ENCODE results near the gene CABYR.
"Not testable (repeated sequence)": the region's sequence is repeated elsewhere in the genome, so short reads cannot be mapped to it uniquely, and the experiment has no call there.

The CABYR gene

GRCh38 chr18:24130494-24130893 lies 8.4 kb upstream of the CABYR start:
- DNase-seq = no peak

GRCh38 chr18:24136967-24137373 lies 1.9 kb upstream of the CABYR start:
- DNase-seq = peak; percentile 30

GRCh38 chr18:24138409-24138788 lies 463 bp upstream of the CABYR start:
- no peak for DNase-seq

GRCh38 chr18:24140697-24141096 lies 1.8 kb downstream of the CABYR start:
- no peak for DNase-seq

GRCh38 chr18:24142376-24142775 lies 3.5 kb downstream of the CABYR start:
- DNase-seq = no peak

GRCh38 chr18:24149591-24149990 lies 10.7 kb downstream of the CABYR start:
- not testable (repeated sequence) for DNase-seq

DNA sequence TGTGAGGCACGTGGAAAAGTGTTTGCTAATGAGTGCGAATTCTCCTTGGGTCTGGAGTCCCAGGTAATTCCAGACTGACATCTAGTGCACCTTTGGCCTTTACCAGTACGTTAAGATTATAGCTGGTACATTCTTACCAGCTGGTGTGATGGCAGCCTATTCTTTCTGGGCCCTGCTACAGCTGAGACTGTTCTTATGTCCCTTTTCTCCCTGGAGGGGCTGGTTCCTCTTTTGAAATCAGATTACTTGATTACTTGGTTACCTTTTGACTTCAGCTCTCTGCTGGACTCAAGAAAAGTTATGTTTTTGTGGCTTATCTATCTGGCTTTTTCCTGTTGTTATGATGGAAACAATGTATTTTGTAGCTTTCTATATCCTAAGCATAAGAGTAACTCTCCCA lies 14.5 kb downstream of the CABYR start:
- no peak for DNase-seq

- no peak for DNase-seq
Measured at GRCh38 chr18:24157855-24158254, 19.0 kb downstream of the CABYR start.

- DNase-seq = no peak
Measured at GRCh38 chr18:24160086-24160485, 21.2 kb downstream of the CABYR start.

DNA sequence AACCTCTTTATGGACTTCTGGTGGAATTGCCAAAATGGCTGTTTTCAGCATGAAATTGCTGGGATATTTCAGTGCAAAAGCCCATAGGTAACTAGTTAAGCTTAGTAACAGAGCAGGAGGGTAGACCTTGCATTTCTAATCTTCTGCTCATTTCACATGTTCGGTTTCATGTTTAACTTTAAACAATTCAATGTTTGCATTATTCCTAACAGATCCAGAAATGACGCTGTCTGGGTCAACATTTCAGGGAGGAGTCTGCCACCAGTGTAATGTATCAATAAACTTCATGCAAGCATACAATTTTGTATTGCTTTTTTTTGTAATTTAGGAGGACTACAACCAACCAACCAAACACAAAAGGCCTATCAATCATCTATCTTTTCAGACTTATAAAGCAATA lies 22.4 kb downstream of the CABYR start:
- DNase-seq = no peak

- no peak for DNase-seq
Measured at GRCh38 chr18:24168496-24168895, 29.6 kb downstream of the CABYR start.

DNA sequence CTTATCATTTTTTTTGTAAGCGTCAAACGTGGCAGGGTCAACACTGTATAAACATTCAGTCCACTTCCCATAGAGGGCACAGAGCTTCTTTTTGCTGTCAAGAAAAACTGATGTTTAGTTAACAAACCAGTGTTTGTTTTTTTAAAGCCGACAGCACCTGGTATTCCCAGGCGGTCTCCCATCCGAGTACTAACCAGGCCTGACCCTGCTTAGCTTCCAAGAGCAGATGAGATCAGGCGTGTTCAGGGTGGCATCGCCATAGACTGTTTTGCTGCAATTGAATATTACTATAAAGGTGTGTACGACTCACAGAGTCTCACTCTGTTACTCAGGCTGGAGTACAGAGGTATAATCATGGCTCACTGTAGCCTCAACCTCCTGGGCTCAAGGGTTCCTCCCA lies 31.5 kb downstream of the CABYR start:
- DNase-seq = no peak

GRCh38 chr18:24173997-24174396 lies 35.1 kb downstream of the CABYR start:
- DNase-seq = no peak

- DNase-seq = peak; percentile 29
Measured at GRCh38 chr18:24176727-24177416, 38.0 kb downstream of the CABYR start.

GRCh38 chr18:24177499-24178133 lies 38.8 kb downstream of the CABYR start:
- no peak for DNase-seq

DNA sequence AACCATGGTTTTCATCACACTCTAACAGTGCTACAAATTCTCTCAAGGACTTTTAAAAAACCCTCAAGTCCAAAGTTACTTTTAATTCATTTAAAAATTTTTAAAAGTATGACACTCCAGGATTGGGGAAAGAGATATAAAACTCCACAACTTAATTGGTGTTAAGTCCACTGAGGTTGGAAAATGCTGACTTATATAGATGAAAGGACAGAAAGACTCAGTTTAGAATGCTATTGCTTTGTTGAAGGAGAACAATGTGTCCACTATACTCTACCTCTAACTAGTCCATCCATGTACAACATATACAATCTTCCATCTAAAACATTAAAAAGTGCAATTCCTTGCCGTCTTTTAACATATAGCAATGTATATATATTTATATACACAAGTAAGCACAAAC lies 41.2 kb downstream of the CABYR start:
- no peak for DNase-seq

DNA sequence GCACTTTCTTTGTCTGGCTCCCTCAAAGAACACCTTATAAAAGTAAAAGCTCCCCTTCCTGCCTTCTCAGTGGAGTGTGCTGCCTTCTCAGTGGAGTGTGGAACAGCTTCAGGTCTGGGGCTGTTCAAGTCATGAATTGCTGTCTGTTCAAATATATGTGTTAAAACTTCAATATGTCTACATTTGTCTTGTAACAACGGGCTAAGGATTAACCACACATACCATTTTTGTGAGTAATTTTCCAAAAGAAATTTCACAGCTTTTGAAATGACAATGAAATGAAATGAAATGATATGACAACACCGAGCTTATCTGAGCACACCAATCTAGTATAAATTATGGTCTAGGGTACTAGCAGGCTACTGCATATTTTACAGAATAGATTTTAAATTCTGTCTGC lies 42.9 kb downstream of the CABYR start:
- no peak for DNase-seq

- no peak for DNase-seq
Measured at GRCh38 chr18:24185805-24186204, 46.9 kb downstream of the CABYR start.

- no peak for DNase-seq
Measured at GRCh38 chr18:24187049-24187448, 48.2 kb downstream of the CABYR start.

GRCh38 chr18:24187689-24188088 lies 48.8 kb downstream of the CABYR start:
- DNase-seq = no peak

DNA sequence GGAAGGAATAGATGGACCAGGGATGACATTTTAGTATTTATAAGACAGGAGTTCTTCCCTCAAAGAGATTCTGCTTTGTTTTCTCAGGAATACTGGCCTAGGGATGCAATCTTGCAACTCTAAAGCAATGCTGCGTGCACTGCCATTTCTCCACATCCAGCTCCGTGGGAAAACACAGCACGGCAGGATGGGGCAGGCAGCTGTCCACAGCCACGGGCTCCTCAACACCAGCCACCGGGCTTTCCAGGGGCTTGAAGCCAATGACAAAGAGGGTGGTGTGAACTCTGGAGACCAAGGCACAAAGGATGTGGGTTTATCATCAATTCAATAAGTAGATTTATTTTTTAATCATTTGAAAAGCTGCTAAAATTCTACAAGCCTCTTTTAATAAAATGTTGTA lies 49.3 kb downstream of the CABYR start:
- DNase-seq = no peak

DNA sequence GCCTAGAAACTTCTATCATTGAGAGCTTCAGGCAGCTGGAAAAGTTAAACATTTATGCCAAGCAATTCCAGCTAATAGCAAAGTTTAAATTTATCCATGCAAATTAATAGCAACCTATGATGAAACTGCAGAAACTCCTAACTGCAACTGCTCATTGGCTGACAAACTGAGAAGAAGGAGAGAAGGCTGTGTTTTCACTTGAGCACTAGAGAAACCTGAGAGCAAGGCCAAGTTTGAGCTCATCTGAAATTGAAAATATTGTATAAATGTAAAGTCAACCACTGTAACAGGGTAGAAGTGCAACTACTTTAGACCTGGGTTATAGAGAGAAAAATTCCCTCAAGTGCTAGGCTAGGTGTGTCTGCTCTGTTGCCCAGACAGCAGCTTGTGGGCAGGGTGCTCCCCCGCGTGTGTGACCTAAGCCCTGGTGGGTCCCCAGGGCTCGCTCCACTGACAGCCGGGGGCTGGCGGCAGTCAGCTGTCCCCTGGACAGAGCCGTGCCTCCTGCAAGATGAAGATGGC lies 50.2 kb downstream of the CABYR start:
- DNase-seq = no peak

DNA sequence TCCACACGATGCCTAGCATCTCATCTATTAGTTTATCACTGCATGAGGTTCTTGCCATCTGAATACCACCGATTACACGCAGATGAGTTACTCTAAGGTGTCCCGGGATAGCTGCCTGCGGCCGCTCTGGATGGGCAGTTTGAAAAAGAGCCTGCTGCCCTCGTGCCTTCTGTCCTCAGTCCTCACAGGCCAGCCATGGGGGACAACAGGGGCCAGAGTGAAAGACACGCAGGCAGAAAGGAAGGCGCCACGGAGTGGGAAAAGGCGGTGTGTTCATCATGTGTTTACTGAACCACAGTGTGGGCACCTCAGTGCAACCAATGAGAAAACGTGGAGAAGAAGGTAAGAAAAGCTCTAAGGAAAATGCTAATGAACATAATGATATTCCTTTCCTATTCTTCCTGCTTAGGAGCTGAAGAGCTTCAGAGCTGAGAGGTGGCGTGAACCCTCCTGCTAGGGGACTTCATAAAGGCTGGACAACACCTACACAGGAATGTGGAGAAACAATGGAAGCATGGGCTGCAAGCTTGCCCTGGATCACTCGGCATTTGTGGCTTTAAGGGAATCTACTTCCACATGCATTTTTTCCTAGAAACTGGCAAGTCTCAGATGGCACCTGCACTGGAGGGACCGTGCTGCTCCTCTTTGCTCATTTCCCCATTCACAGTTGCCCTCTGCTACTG lies 50.9 kb downstream of the CABYR start:
- no peak for DNase-seq

GRCh38 chr18:24190590-24190989 lies 51.7 kb downstream of the CABYR start:
- no peak for DNase-seq
